GM23338 (cell line): ENCODE data around the gene KIAA1671. TPM values are rescaled to one million over a fixed set of nuclear protein-coding genes. Genes with fewer than 3 reads are reported as not detected.

Source experiments
- ATAC-seq: fragments of 200-7000 bp; cut with Tn5 transposase; 3 replicates; pipeline ENCODE4 v1.9.1; 2020
- DNase-seq: peaks from one replicate; pipeline ENCODE4 v3.0.0-alpha.2; 2015; ENCODE audit warnings: low spot score
- H2AFZ ChIP-seq: fragments of 200-600 bp; sonication (generic); 2 replicates; pipeline ENCODE4 v1.8.0; 2016; ENCODE audit warnings: antibody characterized with exemption, mild to moderate bottlenecking, moderate library complexity
- H3F3A ChIP-seq: fragments of 200-600 bp; sonication (generic); replicated peaks from 2 replicates; pipeline ENCODE4 v1.8.0; 2017; ENCODE audit warnings: antibody characterized with exemption, mixed run types, low read depth
- H3K27ac ChIP-seq: fragments of 200-600 bp; sonication (generic); 2 replicates; pipeline ENCODE4 v1.6.1; 2016; ENCODE audit warnings: low read depth
- H3K27me3 ChIP-seq: fragments of 200-600 bp; sonication (generic); 2 replicates; pipeline ENCODE4 v1.8.0; 2016; ENCODE audit warnings: mild to moderate bottlenecking, mixed run types, moderate library complexity; ENCODE audit not compliant: insufficient read depth
- H3K36me3 ChIP-seq: fragments of 200-600 bp; sonication (generic); 2 replicates; pipeline ENCODE4 v1.8.0; 2016; ENCODE audit warnings: mild to moderate bottlenecking; ENCODE audit not compliant: insufficient read depth
- H3K4me1 ChIP-seq: fragments of 200-600 bp; sonication (generic); 2 replicates; pipeline ENCODE4 v1.8.0; 2016; ENCODE audit warnings: mild to moderate bottlenecking, moderate library complexity; ENCODE audit not compliant: insufficient read depth
- H3K4me2 ChIP-seq: fragments of 200-600 bp; sonication (generic); 2 replicates; pipeline ENCODE4 v1.7.1; 2017; ENCODE audit warnings: mixed run types
- H3K4me3 ChIP-seq: fragments of 200-600 bp; sonication (generic); 2 replicates; pipeline ENCODE4 v1.6.1; 2016; ENCODE audit warnings: mixed run types
- H3K79me2 ChIP-seq: fragments of 200-600 bp; sonication (generic); replicated peaks from 2 replicates; pipeline ENCODE4 v1.8.0; 2017; ENCODE audit warnings: mild to moderate bottlenecking; ENCODE audit not compliant: insufficient read depth
- H3K9me2 ChIP-seq: fragments of 200-600 bp; sonication (generic); 2 replicates; pipeline ENCODE4 v1.8.0; 2017; ENCODE audit not compliant: insufficient read depth
- H4K20me1 ChIP-seq: fragments of 200-600 bp; sonication (generic); replicated peaks from 2 replicates; pipeline ENCODE4 v1.8.0; 2017; ENCODE audit warnings: mild to moderate bottlenecking; ENCODE audit not compliant: insufficient read depth
- H3K27ac Mint-ChIP-seq: 2 replicates; pipeline ENCODE4 v1.8.0; 2020; ENCODE audit warnings: inconsistent platforms, mild to moderate bottlenecking, moderate library complexity, mixed read lengths
- H3K27me3 Mint-ChIP-seq: 3 replicates; pipeline ENCODE4 v1.8.0; 2022; ENCODE audit warnings: low read depth, mild to moderate bottlenecking, moderate library complexity, mixed read lengths, inconsistent platforms; ENCODE audit not compliant: insufficient read depth, poor library complexity
- H3K36me3 Mint-ChIP-seq: 3 replicates; pipeline ENCODE4 v1.8.0; 2021; ENCODE audit warnings: low read depth, mild to moderate bottlenecking, inconsistent platforms, moderate library complexity, mixed read lengths
- H3K4me1 Mint-ChIP-seq: 3 replicates; pipeline ENCODE4 v1.8.0; 2020; ENCODE audit warnings: mild to moderate bottlenecking, inconsistent platforms, mixed read lengths
- H3K4me3 Mint-ChIP-seq: 3 replicates; pipeline ENCODE4 v1.8.0; 2021; ENCODE audit warnings: moderate library complexity, mild to moderate bottlenecking, inconsistent platforms, mixed read lengths
- H3K9me3 Mint-ChIP-seq: 3 replicates; pipeline ENCODE4 v1.8.0; 2020; ENCODE audit warnings: moderate library complexity, mild to moderate bottlenecking, inconsistent platforms, mixed read lengths
- CTCF ChIP-seq, 2 experiments: fragments of 200-600 bp in 1 of 2; sonication (generic) in 1 of 2; conservative IDR thresholded peaks; 2 replicates each; pipeline versions ENCODE4 v1.5.1 to v1.6.1; 2016 to 2017; ENCODE audit warnings: antibody characterized with exemption in 2 of 2, low read depth in 2 of 2, mild to moderate bottlenecking in 2 of 2, moderate library complexity in 1 of 2
- ETS1 ChIP-seq: IDR thresholded peaks from 2 replicates; pipeline ENCODE4 v1.6.1; 2016; ENCODE audit warnings: antibody characterized with exemption
- EZH2 ChIP-seq: fragments of 200-600 bp; sonication (generic); IDR thresholded peaks from one replicate; pipeline ENCODE4 v1.8.0; 2017; ENCODE audit warnings: antibody characterized with exemption, mild to moderate bottlenecking, low read depth; ENCODE audit not compliant: unreplicated experiment
- EZH2phosphoT487 ChIP-seq: fragments of 200-600 bp; sonication (generic); IDR thresholded peaks from one replicate; pipeline ENCODE4 v1.8.1; 2018; ENCODE audit warnings: antibody characterized with exemption; ENCODE audit not compliant: unreplicated experiment
- JUNB ChIP-seq: IDR thresholded peaks from one replicate; pipeline ENCODE4 v1.6.1; 2016; ENCODE audit warnings: antibody characterized with exemption; ENCODE audit not compliant: unreplicated experiment
- NANOG ChIP-seq: IDR thresholded peaks from 2 replicates; pipeline ENCODE4 v1.6.1; 2016; ENCODE audit warnings: antibody characterized with exemption, borderline replicate concordance
- POLR2AphosphoS5 ChIP-seq: IDR thresholded peaks from 2 replicates; pipeline ENCODE4 v1.6.1; 2016; ENCODE audit warnings: antibody characterized with exemption, low read depth
- REST ChIP-seq: IDR thresholded peaks from one replicate; pipeline ENCODE4 v1.6.1; 2018; ENCODE audit warnings: antibody characterized with exemption; ENCODE audit not compliant: unreplicated experiment
- STAT1 ChIP-seq: IDR thresholded peaks from one replicate; pipeline ENCODE4 v1.6.1; 2016; ENCODE audit warnings: antibody characterized with exemption; ENCODE audit not compliant: unreplicated experiment
- ZNF114 ChIP-seq: fragments of 250-450 bp; sonication (Bioruptor Pico); IDR thresholded peaks from 2 replicates; pipeline ENCODE4 v1.5.0; 2020; ENCODE audit warnings: mild to moderate bottlenecking, moderate library complexity
- ZNF331 ChIP-seq: fragments of 250-450 bp; sonication (Bioruptor Pico); IDR thresholded peaks from 2 replicates; pipeline ENCODE4 v1.5.0; 2020; ENCODE audit warnings: low read depth, mild to moderate bottlenecking, moderate library complexity
- polyA plus RNA-seq: library from polyadenylated mRNA; unstranded; fragments of >200 nt; fragmentation: Nextera tagmentation; extraction: Ambion mirVana; gene quantifications from 2 replicates; pipeline ENCODE4 v1.2.1, GENCODE V29; 2016
- total RNA-seq: library from RNA; depleted of rRNA; stranded (reverse); fragments of >200 nt; shearing (Covaris generic); gene quantifications from 2 replicates; pipeline ENCODE4 v1.2.3, GENCODE V29; 2014

Gene KIAA1671
- total and polyA plus RNA-seq, 2 experiments from 2014 or later, result 6.1 to 27.2 TPM

- Mint-ChIP-seq H3K36me3 (peaks cover 2% of the 10 kb centered on the region; the same call in 2 of the 3 replicates), H3K9me3 (no peaks in the 10 kb centered on the region; the same call in 2 of the 3 replicates), H3K27ac (no peak overlapping the region), H3K27me3 (peaks cover 10% of the 10 kb centered on the region), H3K4me3 (no peak overlapping the region), H3K4me1 (peaks cover 13% of the 10 kb centered on the region)
- 0 out of 2 replicates have a peak, but pooled peaks cover 3% of the 10 kb centered on the region for H3F3A ChIP-seq
- no peak for TF ChIP-seq EZH2phosphoT487
- TF ChIP-seq CTCF (conservative IDR thresholded peaks at IDR 0.05; ENCODE audit: low read depth in 2 of 2), result peak; percentile 71 to 93
- no peaks in the 10 kb centered on the region for H3K36me3 ChIP-seq
- no peak overlapping the region for H2AFZ ChIP-seq
- ATAC-seq, result peak; percentile 98
- no peaks in the 10 kb centered on the region for H3K79me2 ChIP-seq
- no peaks in the 10 kb centered on the region for H3K9me2 ChIP-seq
- peaks cover 14% of the 10 kb centered on the region; the same call in 1 of the 2 replicates for H3K4me1 ChIP-seq
- DNase-seq, result peak; percentile 86
- no peaks in the 10 kb centered on the region for H3K27me3 ChIP-seq
- H3K4me2 ChIP-seq, result no peak overlapping the region
- H4K20me1 ChIP-seq, result no peaks in the 10 kb centered on the region
- 0 out of 2 replicates have a peak overlapping the region, but pooled peaks have one; percentile 45 for H3K27ac ChIP-seq
- no peak overlapping the region for H3K4me3 ChIP-seq
Measured at GRCh38 chr22:25057013-25057881, 104.7 kb downstream of the KIAA1671 start.

- H3K4me3 Mint-ChIP-seq, result no peak overlapping the region
- TF ChIP-seq ZNF114 (no peak), JUNB (no peak), POLR2AphosphoS5 (no peak), EZH2 (no peak), REST (no peak), NANOG (no peak), EZH2phosphoT487 (no peak), ETS1 (no peak), ZNF331 (CRISPR knock-in tag) (no peak), STAT1 (no peak)
Measured at GRCh38 chr22:25059438-25059837, 106.9 kb downstream of the KIAA1671 start.

More at GRCh38 chr22:25059438-25059837, 106.9 kb downstream of the KIAA1671 start:
- Mint-ChIP-seq H3K27ac (no peak overlapping the region), H3K36me3 (peaks cover under 1% of the 10 kb centered on the region; the same call in 1 of the 3 replicates), H3K4me1 (peaks cover 16% of the 10 kb centered on the region), H3K27me3 (peaks cover 9% of the 10 kb centered on the region), H3K9me3 (no peaks in the 10 kb centered on the region; the same call in 2 of the 3 replicates)
- H2AFZ ChIP-seq, result no peak overlapping the region
- no peaks in the 10 kb centered on the region for H3K9me2 ChIP-seq
- no peak for DNase-seq
- no peak overlapping the region for H3K27ac ChIP-seq
- H3K36me3 ChIP-seq, result no peaks in the 10 kb centered on the region
- no peak overlapping the region for H3K4me2 ChIP-seq
- H4K20me1 ChIP-seq, result no peaks in the 10 kb centered on the region
- ATAC-seq, result no peak
- peaks cover 15% of the 10 kb centered on the region; the same call in 1 of the 2 replicates for H3K4me1 ChIP-seq
- no peak overlapping the region for H3K4me3 ChIP-seq
- no peaks in the 10 kb centered on the region for H3K27me3 ChIP-seq
- H3F3A ChIP-seq, result 0 out of 2 replicates have a peak, but pooled peaks cover 3% of the 10 kb centered on the region
- H3K79me2 ChIP-seq, result no peaks in the 10 kb centered on the region
